GM21786 (cell line): ENCODE data around the gene NFKBIE.

Experiments used
- ATAC-seq: cut with Tn5 transposase; IDR thresholded peaks from one replicate; pipeline ENCODE4 v1.9.1; 2021; ENCODE audit not compliant: unreplicated experiment

Gene NFKBIE

GRCh38 chr6:44229376-44230033 is 35.8 kb downstream of the NFKBIE start:
- ATAC-seq = no peak

DNA sequence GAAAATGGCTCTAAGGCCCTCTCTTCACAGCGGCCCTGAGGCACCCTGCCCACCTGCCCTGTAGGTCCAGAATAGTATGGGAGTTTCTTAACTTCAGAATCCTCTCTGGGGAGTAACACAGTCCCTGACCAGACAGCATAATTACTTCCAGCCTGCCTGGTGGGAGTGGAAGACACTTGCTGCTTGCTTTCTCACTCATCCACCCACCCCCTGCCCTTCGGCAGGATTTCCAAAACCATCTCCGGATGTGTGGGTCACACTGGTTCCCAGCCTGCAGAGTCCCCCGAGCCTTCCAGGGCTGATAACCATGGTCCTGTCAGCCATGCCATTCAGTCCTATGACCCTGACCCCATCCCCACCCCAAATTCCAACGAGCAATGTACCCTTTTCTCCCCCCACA is 36.5 kb downstream of the NFKBIE start:
- ATAC-seq = no peak

GRCh38 chr6:44228433-44228832 is 36.9 kb downstream of the NFKBIE start:
- ATAC-seq = no peak

- no peak for ATAC-seq
Observed at GRCh38 chr6:44228031-44228430, 37.3 kb downstream of the NFKBIE start.

- ATAC-seq = no peak
Observed at GRCh38 chr6:44227148-44227793, 38.1 kb downstream of the NFKBIE start.

- no peak for ATAC-seq
Observed at GRCh38 chr6:44226368-44227147, 38.8 kb downstream of the NFKBIE start.

DNA sequence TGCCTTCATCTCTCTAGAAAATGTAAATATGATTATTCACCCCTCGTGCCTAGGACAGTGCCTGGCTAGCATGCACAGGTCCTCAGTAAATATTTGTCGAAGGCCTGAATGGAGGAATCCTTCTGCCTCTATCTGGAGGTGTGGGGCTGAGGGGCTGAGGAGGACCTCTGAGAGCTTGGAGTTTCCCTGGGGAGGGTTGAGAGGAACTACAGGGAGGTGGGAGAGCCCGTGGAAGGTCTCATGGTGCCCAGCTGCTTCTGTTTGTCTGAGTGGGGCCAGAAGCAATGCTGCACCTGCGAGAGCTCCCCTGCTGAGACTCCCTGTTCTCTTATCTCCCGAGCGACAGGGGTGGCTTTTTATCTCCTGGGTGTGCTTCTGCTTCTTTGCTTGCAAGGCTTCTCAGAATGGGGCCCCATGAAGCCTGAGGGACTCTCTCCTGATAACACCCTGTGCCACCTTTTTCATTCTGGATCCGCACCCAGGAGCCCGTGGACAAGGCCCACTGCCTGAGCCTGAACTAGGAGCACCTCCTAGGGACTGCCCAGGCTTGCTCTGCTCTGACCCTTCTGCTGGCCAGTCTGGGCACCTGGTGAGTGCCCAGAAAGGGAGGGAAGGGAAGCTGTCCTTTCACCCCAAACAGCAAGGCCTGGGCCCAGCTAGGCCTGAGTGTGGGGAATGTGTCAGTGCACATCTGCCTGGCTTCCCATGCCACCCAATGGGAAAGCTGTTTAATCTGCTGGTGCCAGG is 39.6 kb downstream of the NFKBIE start:
- ATAC-seq = no peak

DNA sequence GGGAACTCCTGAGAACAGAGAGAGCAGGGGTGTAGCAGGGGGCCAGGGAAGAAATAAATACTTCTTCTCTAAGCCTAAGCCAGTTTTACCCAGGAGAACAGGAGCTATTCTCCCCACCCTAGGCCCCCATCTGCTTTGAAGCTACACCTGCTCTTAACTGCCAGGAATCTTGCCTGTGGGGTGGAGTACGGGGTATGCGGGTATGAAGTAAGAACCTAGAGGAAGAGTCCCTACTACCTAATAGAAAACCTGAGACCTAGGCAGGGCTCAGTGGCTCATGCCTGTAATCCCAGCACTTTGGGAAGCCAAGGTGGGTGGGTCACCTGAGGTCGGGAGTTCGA is 40.4 kb downstream of the NFKBIE start:
- ATAC-seq = no peak

DNA sequence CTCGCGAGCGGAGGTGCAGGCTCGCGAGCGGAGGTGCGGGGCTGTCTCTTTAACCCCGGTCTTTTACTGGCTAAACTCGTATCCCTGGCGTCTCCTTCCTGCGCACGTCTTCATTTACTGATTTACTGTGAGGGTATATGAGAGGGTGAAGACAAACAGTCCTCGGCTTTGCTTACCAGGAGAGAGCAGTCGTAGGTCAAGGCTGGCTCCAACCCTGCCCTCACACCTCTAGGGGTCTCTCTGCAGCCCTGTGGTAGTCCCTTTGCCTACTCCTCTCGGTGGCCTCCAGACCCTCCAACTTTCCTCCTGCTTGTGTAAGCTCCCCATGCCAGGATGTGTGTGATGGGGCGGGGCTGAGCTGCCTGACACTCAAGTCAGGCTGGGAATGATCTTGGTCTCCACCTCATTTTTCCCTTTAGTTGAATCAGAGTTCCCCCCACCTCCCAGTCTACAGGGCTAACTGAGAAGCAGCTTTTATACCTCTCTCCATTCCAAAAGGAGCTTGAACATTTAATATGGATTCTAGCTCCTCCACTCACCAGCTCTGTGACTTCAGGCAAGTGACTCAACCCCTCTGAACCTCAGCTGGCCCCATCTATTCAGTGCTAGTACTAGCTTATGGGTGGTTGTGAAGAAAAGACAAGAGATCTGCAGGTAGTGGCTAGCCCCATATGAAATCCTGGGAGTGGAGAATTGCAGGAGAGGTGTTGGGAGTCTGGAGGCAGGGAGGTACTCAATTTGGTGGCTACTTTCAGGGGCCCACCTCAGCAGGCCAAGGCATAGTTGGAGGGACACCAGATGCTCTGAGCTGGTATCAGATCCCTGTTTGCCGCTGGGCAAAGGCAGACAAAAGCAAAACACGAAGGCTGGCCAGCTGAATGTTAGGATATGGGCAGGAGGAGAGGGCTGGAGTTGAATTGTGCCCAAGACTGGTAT is 41.1 kb downstream of the NFKBIE start:
- no peak for ATAC-seq

DNA sequence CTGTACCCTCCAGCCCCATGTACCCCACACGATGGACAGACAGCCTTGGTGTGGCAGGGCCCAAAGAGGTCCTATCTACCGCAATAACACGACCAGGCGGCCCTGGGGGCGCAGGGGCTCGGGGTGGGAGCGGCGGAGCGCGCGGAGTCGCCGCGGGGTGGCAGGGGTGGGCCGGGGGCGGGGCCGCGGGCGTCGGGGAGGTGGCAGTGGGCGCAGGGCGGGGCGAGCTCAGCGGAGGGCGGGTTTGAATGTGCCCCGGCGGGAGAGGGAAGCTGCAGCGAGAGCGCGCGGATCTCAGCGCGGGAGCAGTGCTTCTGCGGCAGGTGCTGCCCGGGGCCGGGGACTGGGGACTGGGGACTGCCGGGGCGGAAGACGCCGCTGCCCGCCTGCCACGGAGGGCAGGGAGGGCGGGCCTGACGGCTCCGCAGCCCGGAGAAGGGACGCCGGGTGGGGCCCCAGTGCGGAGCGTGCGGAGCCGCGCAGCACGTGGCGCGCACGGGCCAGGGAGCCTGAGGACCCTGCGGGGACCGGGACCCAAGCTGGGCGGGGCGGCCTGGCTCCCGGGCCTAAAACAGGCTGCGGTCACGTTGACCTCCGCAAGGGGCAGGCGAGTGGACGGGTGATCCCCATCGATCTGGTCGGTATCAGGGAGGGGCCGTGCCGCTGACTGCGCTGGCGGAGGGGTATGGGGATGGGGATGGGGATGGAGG is 41.9 kb downstream of the NFKBIE start, which contains the start of gene SLC29A1:
Gene SLC29A1 (plus strand): TSS at position 277 of the 710 bp plus-strand sequence. CDS start 3,719 bp downstream, outside the sequence.
- ATAC-seq = peak; percentile 33

- ATAC-seq = peak; percentile 4
Observed at GRCh38 chr6:44222486-44223318, 42.6 kb downstream of the NFKBIE start.

DNA sequence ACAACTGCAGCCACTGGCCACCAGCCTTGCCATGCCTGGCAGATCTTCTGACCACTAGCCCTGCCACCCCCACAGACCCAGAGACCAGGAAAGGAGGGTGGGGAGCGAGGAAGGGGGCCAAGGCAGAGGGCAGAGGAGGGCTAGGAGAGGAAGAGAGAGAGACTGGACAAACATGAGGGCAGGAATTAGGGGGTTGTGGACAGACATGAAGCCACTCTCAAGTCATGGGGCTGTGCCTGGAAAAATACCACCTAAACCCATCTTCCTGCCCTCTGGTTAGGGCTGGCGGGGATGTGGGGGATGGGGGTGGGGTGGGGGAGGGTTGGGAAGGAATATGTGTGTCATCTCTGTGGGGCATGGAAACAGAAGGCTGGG is 43.4 kb downstream of the NFKBIE start:
- ATAC-seq = no peak

- peak; percentile 36 for ATAC-seq
Observed at GRCh38 chr6:44221291-44221960, 43.9 kb downstream of the NFKBIE start.

GRCh38 chr6:44220913-44221290 is 44.4 kb downstream of the NFKBIE start:
- ATAC-seq = no peak

DNA sequence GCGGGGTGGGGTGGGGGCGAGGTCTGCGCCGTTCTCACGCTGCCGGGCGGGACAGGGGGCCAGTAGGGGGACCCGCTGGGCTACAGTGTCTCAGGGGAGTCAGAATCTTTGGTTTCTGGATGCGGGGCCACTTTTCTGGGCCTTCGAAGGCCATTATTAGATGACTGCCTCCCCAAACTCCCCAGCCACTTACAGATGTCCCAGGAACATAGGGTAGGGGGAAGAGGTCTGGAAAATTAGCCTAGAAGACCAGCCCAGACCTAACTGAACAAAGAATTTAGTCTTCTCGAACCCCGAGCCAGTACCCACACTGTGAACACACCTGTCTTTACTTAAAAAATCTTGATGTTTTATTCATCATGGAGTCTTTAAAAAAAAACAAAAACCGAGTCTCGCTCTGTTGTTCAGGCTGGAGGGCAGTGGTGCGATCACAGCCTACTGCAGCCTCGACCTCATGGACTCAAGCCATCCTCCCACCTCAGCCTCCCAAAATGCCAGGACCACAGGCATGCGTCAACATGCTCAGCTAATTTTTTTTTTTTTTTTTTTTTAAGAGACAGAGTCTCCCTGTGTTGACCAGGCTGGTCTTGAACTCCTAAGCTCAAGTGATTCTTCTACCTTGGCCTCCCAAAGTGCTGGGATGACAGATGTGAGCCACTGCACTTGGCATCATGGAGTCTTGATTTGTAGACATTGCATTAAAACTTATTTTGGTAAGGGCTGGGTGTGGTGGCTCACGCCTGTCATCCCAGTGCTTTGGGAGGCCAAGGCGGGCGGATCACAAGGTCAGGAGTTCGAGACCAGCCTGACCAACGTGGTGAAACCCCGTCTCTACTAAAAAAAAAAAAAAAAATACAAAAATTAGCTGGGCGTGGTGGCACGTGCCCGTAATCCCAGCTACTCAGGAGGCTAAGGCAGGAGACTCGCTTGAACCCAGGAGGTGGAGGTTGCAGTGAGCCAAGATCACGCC is 45.3 kb downstream of the NFKBIE start:
- no peak for ATAC-seq

DNA sequence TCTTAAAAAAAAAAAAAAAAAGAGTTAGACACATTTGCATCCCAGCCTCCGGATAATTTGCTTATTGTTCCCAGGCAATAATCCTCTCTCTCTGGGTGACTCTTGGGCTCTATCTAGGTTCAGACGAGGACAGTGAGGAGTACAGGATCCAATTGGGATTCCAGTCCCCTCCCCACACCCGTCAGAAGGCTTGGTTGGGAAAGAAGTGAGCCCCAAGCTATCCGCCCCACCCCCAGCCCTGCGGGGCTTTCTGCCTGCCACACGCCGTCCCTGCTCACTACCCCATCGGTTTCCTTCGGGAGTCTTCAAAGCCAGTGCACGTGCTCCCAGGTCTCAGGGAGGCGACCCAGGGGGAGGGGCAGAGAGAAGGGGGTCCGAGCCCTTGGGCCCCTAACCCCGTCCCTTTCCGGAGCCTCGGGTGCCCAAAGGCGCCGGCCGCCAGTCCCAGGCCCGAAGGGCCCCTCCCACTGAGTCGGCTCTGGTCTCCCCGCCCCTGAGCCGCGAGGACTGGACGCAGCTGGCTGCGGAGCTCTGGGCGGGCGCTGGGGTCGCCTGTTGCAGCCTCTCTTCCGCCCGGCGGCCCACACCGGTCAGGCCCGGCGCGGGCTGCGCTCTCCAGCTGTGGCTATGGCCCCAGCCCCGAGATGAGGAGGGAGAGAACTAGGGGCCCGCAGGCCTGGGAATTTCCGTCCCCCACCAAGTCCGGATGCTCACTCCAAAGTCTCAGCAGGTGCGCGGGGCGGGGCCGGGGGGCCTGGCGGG is 46.1 kb downstream of the NFKBIE start:
- peak; percentile 39 for ATAC-seq
